ENCODE results near the gene MAU2. TPM values are rescaled to one million over a fixed set of nuclear protein-coding genes. Genes with fewer than 3 reads are reported as not detected.

Gene MAU2
- total RNA-seq, 1 donor from 2014 or later, result 70.8 TPM

- peak overlapping the region; percentile 100 for H3K4me3 Mint-ChIP-seq
- no peak for DNase-seq (ENCODE audit: low read depth, low spot score)
- peaks cover 14% of the 10 kb centered on the region for H3K36me3 Mint-ChIP-seq (ENCODE audit: low read depth)
- TF ChIP-seq CTCF (conservative IDR thresholded peaks at IDR 0.05), result no peak
- peak overlapping the region; percentile 92 for H3K27ac Mint-ChIP-seq (ENCODE audit: unreplicated experiment)
- peaks cover 22% of the 10 kb centered on the region for H3K4me1 Mint-ChIP-seq
- no peaks in the 10 kb centered on the region for H3K27me3 Mint-ChIP-seq (ENCODE audit: low read depth)
- H3K9me3 Mint-ChIP-seq, result no peaks in the 10 kb centered on the region
These were observed 530 bp downstream of the MAU2 start for GRCh38 chr19:19321141-19321577.

- no peak for DNase-seq (ENCODE audit: low read depth, low spot score)
- TF ChIP-seq CTCF (conservative IDR thresholded peaks at IDR 0.05), result no peak
- peaks cover 16% of the 10 kb centered on the region for H3K36me3 Mint-ChIP-seq (ENCODE audit: low read depth)
- H3K4me1 Mint-ChIP-seq, result peaks cover 16% of the 10 kb centered on the region
- no peaks in the 10 kb centered on the region for H3K27me3 Mint-ChIP-seq (ENCODE audit: low read depth)
- no peak overlapping the region for H3K27ac Mint-ChIP-seq (ENCODE audit: unreplicated experiment)
- peak overlapping the region; percentile 23 for H3K4me3 Mint-ChIP-seq
- H3K9me3 Mint-ChIP-seq, result no peaks in the 10 kb centered on the region
These were observed 3.6 kb downstream of the MAU2 start for GRCh38 chr19:19324059-19324770.

GRCh38 chr19:19327672-19328071, 7.0 kb downstream of the MAU2 start:
- H3K36me3 Mint-ChIP-seq (ENCODE audit: low read depth), result peaks cover 18% of the 10 kb centered on the region
- H3K27ac Mint-ChIP-seq (ENCODE audit: unreplicated experiment), result peak overlapping the region; percentile 48
- DNase-seq (ENCODE audit: low read depth, low spot score), result no peak
- TF ChIP-seq CTCF (conservative IDR thresholded peaks at IDR 0.05), result no peak
- no peak overlapping the region for H3K4me3 Mint-ChIP-seq
- H3K9me3 Mint-ChIP-seq, result no peaks in the 10 kb centered on the region
- no peaks in the 10 kb centered on the region for H3K27me3 Mint-ChIP-seq (ENCODE audit: low read depth)
- H3K4me1 Mint-ChIP-seq, result no peaks in the 10 kb centered on the region

GRCh38 chr19:19329126-19329525, 8.5 kb downstream of the MAU2 start:
- H3K36me3 Mint-ChIP-seq (ENCODE audit: low read depth), result peaks cover 12% of the 10 kb centered on the region
- no peak for TF ChIP-seq CTCF (conservative IDR thresholded peaks at IDR 0.05)
- H3K27ac Mint-ChIP-seq (ENCODE audit: unreplicated experiment), result no peak overlapping the region
- no peaks in the 10 kb centered on the region for H3K4me1 Mint-ChIP-seq
- H3K4me3 Mint-ChIP-seq, result no peak overlapping the region
- no peaks in the 10 kb centered on the region for H3K9me3 Mint-ChIP-seq
- no peak for DNase-seq (ENCODE audit: low read depth, low spot score)
- no peaks in the 10 kb centered on the region for H3K27me3 Mint-ChIP-seq (ENCODE audit: low read depth)

- peak overlapping the region; percentile 71 for H3K27ac Mint-ChIP-seq (ENCODE audit: unreplicated experiment)
- no peak overlapping the region for H3K4me3 Mint-ChIP-seq
- no peaks in the 10 kb centered on the region for H3K9me3 Mint-ChIP-seq
- H3K27me3 Mint-ChIP-seq (ENCODE audit: low read depth), result no peaks in the 10 kb centered on the region
- no peaks in the 10 kb centered on the region for H3K4me1 Mint-ChIP-seq
- DNase-seq (ENCODE audit: low read depth, low spot score), result no peak
- no peak for TF ChIP-seq CTCF (conservative IDR thresholded peaks at IDR 0.05)
- H3K36me3 Mint-ChIP-seq (ENCODE audit: low read depth), result peaks cover under 1% of the 10 kb centered on the region
These were observed 13.7 kb downstream of the MAU2 start for GRCh38 chr19:19334063-19334988.
